Right hindlimb (tissue), 1 donor: ENCODE data around the gene MACROD2.

Experiments used
- DNase-seq: peaks from one replicate; pipeline ENCODE4 v3.0.0-alpha.2; 2018

The MACROD2 gene

GRCh38 chr20:15917283-15917682 is 1922.0 kb downstream of the MACROD2 start:
- no peak for DNase-seq

- DNase-seq = no peak
Measured at GRCh38 chr20:15918631-15919030, 1923.3 kb downstream of the MACROD2 start.

GRCh38 chr20:15919118-15919517 is 1923.8 kb downstream of the MACROD2 start:
- no peak for DNase-seq

DNA sequence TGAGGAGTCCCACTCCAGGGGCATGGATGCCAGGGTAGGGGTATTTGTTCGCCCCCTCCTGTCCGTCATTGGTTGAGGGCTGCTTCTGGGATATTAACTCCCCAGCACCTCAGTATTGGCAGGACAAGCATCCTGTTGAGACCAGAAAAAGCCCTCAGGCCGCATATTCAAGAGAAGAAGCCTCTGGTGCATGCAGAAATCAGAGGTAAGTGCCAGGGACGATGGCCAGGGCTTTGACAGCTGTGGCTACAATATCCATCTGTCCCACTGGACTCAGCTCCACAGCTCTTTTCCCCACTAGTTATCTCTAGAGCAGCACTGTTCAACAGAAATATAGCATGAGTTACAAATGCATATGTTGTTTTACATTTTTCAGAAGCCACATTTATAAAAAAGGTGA is 1926.6 kb downstream of the MACROD2 start:
- DNase-seq = no peak

DNA sequence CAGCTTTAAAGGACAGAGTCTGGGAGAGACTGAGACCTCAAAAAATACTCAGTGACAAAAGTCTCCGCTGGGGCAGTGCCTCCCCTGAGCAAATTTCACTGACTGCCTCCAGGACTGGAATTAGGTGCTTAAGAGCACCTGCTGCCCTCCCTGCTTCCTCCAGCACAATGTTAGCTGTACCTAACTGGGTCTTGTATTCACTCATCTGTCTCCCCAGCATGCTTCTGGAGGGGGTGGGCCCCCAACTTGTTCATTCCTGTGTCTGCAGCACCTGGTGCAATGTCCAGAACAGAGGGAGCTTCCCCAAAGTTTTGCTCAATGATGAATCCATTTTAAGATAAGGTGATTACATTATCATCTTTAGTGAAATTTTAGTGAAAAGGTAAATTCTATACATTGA is 1927.2 kb downstream of the MACROD2 start:
- DNase-seq = no peak

DNA sequence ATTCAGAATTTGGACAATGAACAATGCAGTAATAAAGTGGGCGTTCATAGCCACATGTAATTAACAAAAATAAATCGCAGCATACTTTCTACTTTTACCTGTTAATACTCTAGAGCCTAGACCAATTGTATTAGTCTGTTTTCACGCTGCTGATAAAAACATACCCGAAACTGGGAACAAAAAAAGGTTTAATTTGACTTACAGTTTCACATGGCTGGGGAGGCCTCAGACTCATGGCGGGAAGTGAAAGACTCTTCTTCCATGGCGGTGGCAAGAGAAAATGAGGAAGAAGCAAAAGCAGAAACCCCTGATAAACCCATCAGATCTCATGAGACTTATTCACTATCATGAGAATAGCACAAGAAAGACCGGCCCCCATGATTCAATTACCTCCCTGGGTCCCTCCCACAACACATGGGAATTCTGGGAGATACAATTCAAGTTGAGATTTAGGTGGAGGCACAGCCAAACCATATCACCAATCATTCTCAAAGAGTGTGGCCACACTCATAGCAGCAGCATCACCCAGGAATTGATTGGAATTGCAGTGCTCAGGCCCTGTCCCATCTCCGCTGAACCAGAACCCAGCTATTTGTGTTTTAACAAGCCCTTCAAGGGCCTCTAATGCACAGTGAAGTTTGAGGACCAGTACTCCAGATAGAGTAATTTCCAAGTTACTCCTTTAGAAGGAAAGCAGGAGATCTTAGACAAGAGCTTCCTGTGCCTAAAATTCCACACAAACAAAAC is 1927.9 kb downstream of the MACROD2 start:
- no peak for DNase-seq

DNA sequence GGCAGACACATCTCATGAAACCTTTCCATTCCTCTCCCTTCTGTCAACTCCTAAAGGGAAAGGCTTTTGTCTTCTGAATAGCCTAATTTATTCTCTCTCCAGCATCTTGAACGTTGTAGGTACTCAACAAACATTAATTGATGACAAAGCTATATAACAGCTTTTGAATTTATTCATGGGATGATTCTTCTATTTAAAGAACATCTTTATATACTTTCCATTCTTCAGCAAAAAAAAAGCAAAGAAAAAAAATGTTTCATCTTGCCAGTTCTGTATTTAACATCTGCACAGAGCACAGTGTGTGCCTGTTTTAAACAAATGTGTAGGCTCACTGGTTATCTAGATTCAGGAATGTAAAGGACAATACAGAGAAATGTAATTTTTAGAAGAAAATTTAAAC is 1929.2 kb downstream of the MACROD2 start:
- no peak for DNase-seq

DNA sequence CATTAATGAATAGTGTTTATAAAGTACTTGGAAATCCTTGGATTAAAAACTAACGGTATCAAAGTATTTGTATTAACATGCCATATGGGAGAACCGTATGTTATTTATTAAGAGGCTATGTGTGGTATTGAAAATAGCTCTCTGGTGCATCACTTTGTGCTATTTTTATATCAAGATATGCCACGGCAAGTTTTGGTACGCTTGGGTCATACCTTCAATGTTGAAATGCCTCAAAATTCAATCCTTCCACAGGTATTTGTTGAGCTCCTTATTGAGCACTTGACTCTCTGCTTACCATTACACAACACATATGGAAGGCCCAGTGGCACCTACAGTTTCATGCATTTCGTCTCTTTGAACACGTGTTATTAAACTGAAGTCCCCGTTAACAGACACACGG is 1930.1 kb downstream of the MACROD2 start:
- no peak for DNase-seq

GRCh38 chr20:15927893-15928650 is 1932.8 kb downstream of the MACROD2 start:
- DNase-seq = no peak

DNA sequence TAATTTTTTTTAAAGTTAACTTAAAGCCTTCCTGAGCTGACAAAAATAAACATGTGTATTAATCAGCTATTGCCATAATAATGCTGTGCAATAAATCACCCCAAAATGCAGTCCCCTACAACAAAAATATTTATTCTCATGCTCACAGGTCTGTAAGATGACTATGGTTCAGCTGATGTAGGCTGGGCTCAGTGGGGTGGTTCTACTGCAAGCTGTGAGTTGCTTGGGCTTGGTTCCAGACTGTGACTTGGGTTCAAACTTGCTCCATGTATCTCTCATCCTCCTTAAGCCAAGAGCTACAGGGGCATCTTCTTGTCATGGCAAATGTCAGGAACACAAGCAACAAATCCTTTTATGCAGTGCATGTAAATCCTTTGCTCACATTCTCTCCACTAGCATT is 1933.6 kb downstream of the MACROD2 start:
- DNase-seq = no peak

- DNase-seq = no peak
Measured at GRCh38 chr20:15930311-15931305, 1935.3 kb downstream of the MACROD2 start.

GRCh38 chr20:15931897-15932296 is 1936.6 kb downstream of the MACROD2 start:
- DNase-seq = no peak

GRCh38 chr20:15937179-15937578 is 1941.9 kb downstream of the MACROD2 start:
- no peak for DNase-seq

DNA sequence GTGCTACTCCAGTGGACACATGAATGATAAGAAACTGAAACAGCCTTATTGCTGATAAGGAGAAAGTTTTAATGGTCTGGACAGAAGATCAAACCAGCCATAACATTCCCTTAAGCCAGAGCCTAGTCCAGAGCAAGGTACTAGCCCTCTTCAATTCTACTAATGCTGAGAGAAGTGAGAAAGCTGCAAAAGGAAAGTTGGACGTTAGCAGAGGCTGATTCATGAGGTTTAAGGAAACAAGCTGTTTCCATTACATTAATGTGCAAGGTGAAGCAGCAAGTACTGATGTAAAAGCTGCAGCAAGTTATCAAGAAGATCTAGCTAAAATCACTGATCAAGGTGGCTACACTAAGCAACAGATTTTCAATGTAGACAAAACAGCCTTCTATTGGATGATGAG is 1943.5 kb downstream of the MACROD2 start:
- no peak for DNase-seq

GRCh38 chr20:15940127-15940526 is 1944.8 kb downstream of the MACROD2 start:
- no peak for DNase-seq

DNA sequence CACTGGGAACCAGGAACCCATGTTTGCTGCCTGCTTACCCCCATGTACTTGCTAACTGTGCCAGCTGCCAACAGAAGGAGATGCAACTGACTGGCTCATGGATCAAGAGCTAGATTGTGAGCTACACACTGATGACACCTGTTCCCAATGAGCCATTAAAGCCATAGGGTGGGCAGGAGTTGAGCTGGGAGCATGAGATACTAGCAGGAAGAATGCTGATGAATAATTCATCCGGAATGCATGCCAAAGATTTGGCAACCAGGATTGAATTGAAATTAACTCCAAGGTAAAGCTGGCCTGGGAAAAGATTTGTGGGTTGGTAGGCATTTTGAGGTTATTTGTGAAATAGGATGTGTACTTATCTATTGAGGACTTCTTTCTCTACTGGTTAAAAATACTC is 1946.8 kb downstream of the MACROD2 start:
- DNase-seq = no peak

GRCh38 chr20:15945289-15945688 is 1950.0 kb downstream of the MACROD2 start:
- DNase-seq = no peak

DNA sequence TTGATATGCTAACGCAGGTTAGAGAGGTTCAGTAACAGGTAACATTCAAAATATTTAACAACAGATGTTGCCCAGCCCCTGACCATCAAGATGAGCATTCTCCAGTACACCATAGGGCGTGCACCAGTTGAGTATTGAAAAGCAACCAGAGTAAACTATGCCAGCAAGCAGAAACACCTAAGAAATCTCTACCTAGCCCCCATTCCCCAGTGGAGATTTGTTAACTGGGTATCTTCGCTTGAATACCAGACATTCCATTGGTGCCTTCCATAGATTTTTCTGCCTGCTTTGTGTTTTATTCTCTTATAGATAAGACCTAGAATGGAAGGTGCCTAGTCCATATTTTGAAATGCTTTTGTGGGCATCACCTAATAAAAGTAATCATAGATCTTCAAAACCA is 1954.1 kb downstream of the MACROD2 start:
- DNase-seq = no peak

GRCh38 chr20:15951658-15952057 is 1956.3 kb downstream of the MACROD2 start:
- DNase-seq = no peak

- no peak for DNase-seq
Measured at GRCh38 chr20:15958142-15958541, 1962.8 kb downstream of the MACROD2 start.

DNA sequence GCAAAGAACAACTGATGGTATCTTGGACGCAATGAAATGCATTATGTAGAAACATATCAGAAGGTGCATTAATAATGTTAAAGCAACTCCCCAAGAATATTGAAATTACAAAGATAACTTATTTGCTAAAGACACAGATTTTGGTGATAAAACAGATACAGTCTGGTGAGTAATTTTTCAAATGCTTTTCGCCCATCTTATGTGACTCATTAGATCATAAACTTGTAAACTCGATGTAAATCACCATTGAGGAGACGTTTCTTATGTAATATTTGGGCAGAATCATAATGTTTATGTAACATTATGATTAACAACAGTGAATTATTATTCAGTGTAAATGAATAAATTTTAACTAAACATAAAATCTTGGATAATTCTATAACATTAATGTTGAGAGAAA is 1969.8 kb downstream of the MACROD2 start:
- no peak for DNase-seq

GRCh38 chr20:15967334-15967733 is 1972.0 kb downstream of the MACROD2 start:
- DNase-seq = no peak

- DNase-seq = no peak
Measured at GRCh38 chr20:15976047-15976736, 1980.9 kb downstream of the MACROD2 start.
